Measurements from ENCODE around the gene PSME4.
"Not testable (repeated sequence)": the region's sequence is repeated elsewhere in the genome, so short reads cannot be mapped to it uniquely, and the experiment has no call there.

- not testable (repeated sequence) for TF ChIP-seq CTCF, POLR2A (IDR thresholded peaks at IDR 0.05)
These were observed 119.6 kb downstream of the PSME4 start for GRCh38 chr2:53851052-53851757.

Measured in right lobe of liver (tissue), 4 donors.